Inflammatory macrophage treated with lipopolysaccharide for 1 hour (primary cell): ENCODE measurements around the gene ABCC4.

Source experiments
- DNase-seq, 2 donors: peaks; one replicate each; pipeline ENCODE4 v3.0.0-alpha.2; 2020 to 2022

The ABCC4 gene, protein sequence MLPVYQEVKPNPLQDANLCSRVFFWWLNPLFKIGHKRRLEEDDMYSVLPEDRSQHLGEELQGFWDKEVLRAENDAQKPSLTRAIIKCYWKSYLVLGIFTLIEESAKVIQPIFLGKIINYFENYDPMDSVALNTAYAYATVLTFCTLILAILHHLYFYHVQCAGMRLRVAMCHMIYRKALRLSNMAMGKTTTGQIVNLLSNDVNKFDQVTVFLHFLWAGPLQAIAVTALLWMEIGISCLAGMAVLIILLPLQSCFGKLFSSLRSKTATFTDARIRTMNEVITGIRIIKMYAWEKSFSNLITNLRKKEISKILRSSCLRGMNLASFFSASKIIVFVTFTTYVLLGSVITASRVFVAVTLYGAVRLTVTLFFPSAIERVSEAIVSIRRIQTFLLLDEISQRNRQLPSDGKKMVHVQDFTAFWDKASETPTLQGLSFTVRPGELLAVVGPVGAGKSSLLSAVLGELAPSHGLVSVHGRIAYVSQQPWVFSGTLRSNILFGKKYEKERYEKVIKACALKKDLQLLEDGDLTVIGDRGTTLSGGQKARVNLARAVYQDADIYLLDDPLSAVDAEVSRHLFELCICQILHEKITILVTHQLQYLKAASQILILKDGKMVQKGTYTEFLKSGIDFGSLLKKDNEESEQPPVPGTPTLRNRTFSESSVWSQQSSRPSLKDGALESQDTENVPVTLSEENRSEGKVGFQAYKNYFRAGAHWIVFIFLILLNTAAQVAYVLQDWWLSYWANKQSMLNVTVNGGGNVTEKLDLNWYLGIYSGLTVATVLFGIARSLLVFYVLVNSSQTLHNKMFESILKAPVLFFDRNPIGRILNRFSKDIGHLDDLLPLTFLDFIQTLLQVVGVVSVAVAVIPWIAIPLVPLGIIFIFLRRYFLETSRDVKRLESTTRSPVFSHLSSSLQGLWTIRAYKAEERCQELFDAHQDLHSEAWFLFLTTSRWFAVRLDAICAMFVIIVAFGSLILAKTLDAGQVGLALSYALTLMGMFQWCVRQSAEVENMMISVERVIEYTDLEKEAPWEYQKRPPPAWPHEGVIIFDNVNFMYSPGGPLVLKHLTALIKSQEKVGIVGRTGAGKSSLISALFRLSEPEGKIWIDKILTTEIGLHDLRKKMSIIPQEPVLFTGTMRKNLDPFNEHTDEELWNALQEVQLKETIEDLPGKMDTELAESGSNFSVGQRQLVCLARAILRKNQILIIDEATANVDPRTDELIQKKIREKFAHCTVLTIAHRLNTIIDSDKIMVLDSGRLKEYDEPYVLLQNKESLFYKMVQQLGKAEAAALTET (N-terminal part only)

GRCh38 chr13:95301183-95301967 is at the start of gene ABCC4:
Gene ABCC4, minus strand, starts transcription at chr13:95301451. Its CDS starts 137 bp downstream, at chr13:95301314.
- DNase-seq: peak; percentile 56 to 60

DNA sequence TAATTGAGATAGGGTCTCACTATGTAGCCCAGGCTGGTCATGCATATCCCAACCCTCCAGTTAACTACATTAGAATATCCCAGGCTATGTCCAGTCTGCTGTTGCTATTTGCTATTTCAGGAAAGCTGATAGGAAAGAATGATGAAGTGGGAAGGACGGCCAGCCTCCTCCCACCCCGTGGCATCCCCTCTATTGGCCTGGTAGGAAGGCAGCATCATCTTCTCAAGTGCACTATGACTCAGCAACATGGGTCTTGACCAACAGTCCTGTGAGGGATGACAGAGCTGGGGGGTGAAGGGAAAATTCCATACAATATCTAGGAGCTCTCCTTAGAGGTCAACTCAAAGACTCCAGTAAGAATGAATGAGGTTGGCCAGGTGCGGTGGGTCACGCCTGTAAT is 48.0 kb upstream of the ABCC4 start:
- DNase-seq: peak in 1 of 2 donors; percentile 22

- DNase-seq: no peak
Measured at GRCh38 chr13:95343944-95344343, 42.7 kb upstream of the ABCC4 start.

GRCh38 chr13:95341441-95341840 is 40.2 kb upstream of the ABCC4 start:
- peak; percentile 12 to 31 for DNase-seq

DNA sequence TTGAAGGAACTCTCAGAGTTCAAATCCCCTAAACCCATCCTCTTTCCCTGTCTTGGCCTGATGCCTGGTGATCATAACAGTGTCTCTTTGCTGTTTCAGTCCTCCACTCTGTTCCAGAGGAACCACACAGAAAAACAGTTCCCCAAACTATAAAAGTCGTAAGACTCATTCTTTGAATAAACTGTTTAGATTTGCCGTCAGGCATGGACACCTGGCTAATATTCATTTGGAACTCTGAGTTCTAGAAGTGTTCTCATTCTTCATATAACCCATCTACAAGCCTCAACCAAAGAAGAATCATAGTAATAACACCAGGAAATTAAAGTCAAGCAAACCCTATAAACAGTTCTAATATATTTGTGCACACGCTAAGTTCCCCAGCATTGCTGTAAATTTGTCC is 37.7 kb upstream of the ABCC4 start:
- DNase-seq: no peak

DNA sequence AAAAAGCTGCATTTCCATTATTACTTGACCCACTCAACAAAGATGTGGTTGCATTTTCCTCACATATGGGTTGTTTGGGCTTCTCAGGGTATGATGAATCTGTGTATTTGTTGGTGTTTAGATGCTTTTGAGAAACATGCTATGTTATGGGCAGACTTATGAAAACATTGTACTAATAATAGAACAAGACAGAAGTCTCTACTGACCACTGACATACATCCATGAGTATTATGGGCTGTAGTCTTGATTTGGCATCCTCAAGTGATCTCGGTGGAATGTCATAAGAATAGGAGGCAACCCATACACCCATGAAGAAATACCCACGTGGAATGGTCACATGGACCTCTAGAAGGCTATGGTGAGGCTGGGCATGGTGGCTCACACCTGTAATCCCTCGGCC is 36.3 kb upstream of the ABCC4 start:
- no peak for DNase-seq

GRCh38 chr13:95335667-95336066 is 34.4 kb upstream of the ABCC4 start:
- DNase-seq: no peak

- no peak for DNase-seq
Measured at GRCh38 chr13:95328386-95328785, 27.1 kb upstream of the ABCC4 start.

GRCh38 chr13:95327190-95327589 is 25.9 kb upstream of the ABCC4 start:
- DNase-seq: no peak

- no peak for DNase-seq
Measured at GRCh38 chr13:95326695-95327094, 25.4 kb upstream of the ABCC4 start.

- DNase-seq: no peak
Measured at GRCh38 chr13:95325485-95325884, 24.2 kb upstream of the ABCC4 start.

- DNase-seq: no peak
Measured at GRCh38 chr13:95323930-95324662, 22.8 kb upstream of the ABCC4 start.

DNA sequence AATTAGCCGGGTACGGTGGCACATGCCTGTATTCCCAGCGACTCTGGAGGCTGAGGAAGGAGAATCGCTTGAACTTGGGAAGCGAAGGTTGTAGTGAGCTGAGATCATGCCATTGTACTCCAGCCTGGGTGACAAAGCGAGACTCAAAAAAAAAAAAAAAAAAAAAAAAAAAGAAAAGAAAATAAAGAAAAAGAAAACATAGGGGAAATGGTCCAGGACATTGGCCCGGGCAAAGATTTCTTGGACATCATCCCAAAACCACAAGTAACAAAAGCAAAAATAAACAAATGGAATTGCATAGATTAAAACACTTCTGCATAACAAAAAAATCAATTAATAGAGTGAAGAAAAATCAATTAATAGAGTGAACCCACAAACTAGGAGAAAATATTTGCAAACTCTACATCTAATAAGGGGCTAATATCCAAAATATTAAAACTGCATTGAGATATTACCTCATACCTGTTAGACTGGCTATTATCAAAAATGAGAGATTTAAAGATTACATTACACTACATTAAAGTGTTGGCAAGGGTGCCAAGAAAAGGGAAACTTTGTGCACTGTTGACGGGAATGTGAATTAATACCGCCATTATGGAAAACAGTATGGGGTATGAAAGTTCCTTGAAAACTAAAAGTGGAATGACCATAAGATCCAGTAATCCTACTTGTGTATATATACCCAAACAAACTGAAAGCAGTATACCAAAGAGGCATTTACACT is 18.5 kb upstream of the ABCC4 start:
- no peak for DNase-seq

DNA sequence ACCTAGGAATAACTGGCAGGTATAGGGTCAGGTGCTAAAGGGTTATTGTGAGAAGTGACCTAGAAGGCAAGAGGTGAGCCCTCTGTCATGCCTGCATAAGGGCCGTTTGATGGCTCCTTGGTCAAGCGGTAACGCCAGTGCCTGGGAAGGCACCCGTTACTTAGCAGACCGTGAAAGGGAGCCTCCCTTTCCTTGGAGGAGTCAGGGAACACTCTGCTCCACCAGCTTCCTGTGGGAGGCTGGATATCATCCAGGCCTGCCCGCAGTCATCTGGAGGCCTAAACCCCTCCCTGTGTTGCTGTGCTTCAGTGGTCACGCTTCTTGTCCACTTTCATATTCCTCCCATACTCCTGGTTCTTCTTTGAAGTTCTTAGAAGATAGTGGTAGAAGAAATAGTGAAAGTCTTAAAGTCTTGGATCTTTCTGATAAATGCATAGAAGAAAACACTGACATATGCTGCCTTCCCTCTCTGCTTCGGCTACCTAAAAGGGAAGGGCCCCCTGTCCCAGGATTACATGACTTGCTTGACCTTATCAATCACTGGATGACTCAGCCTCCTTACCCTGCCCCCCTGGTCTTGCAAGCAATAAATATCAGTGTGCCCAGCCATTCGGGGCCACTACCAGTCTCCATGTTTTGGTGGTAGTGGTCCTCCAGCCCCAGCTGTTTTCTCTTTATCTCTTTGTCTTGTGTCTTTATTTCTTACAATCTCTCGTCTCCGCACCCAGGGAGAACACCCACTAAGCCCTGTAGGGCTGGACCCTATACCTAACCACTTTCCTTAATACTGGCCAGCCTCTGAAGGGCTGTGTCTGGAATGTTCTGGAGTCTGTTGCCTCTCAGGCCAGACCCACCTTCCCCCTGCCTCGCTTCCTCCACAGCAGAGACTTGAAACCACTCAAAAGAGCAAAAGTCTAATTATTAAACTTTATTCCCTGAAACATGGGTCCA is 16.1 kb upstream of the ABCC4 start:
- no peak for DNase-seq

DNA sequence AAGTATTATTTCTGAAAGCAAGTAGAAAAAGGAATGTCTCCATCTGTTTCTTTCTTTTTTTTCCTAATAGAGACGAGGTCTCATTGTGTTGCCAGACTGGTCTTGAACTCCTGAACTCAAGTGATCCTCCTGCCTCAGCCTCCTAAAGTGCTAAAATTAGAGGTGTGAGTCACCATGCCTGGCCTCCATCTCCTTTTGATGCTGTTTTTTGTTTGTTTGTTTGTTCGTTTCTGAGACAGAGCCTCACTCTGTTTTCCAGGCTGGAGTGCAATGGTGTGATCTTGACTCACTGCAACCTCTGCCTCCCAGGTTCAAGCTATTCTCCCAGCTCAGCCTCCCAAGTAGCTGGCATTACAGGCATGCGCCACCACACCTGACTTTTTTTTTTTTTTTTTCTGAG is 14.5 kb upstream of the ABCC4 start:
- DNase-seq: no peak

- DNase-seq: no peak
Measured at GRCh38 chr13:95307507-95307906, 6.3 kb upstream of the ABCC4 start.

- DNase-seq: no peak
Measured at GRCh38 chr13:95304453-95304852, 3.2 kb upstream of the ABCC4 start.

GRCh38 chr13:95301968-95302393 is 730 bp upstream of the ABCC4 start:
- no peak for DNase-seq

GRCh38 chr13:95300625-95301182 is 547 bp downstream of the ABCC4 start:
- DNase-seq: peak in 1 of 2 donors; percentile 14
